GM19239 (cell line): ENCODE results near the gene LARP4.
A peak's percentile ranks its signal among the peaks of the same experiment; 100 is the strongest.
"Not testable (repeated sequence)": the region's sequence is repeated elsewhere in the genome, so short reads cannot be mapped to it uniquely, and the experiment has no call there.

ENCODE experiments used
- DNase-seq: peaks from one replicate; pipeline ENCODE4 v3.0.0; 2011; ENCODE audit warnings: low spot score; ENCODE audit not compliant: insufficient read length
- FAIRE-seq: peaks from 2 replicates; lab custom pipeline; 2011; peaks lifted over from hg19 to GRCh38; lab: Jason Lieb, UNC

Gene LARP4

DNA sequence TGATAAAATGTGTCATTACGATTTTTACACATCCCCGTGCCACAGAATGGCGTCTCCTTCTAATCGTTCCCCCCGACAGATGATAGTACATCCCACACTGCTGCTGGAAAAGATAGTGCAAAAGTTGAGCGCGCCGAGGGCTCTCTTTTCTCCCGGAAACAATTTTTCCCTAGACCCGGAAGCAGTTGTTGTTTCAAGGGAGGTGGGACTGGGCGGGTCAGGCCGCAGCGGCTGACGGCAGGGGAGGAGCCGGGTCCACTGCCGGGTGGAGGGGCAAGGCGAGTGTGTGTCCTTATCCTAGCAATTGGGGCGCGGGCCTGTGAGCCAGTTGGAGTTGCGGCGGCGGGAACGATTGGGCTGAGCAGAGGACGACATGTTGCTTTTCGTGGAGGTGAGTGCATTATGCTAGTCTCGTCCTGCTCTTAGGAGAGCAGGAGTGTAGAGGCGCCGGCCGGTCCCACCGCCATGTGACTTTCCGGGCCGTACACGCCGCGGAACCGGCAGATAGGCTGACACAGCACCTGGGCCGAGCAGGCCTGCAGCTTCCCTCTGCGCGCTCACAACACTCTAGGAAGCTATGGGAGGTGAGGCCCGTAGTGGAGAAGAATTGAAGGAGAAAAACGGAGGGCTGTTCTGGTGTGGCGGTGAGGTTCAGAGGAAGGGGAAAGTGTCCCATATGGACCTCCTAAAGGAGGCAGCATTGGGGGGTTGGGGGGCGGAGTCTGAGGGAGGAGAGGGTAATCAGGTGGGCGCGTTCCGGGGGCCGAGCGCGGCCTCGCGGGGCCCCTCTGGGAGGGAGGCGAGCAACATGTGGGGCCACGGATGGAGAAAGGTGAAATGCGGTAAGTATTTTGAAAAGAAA, at the start of gene LARP4:
Gene LARP4 (plus strand): TSS at position 248 of the 862 bp plus-strand sequence. CDS start 126 bp downstream, at position 374.
- FAIRE-seq (peak; percentile 98), DNase-seq (peak; percentile 77)

DNA sequence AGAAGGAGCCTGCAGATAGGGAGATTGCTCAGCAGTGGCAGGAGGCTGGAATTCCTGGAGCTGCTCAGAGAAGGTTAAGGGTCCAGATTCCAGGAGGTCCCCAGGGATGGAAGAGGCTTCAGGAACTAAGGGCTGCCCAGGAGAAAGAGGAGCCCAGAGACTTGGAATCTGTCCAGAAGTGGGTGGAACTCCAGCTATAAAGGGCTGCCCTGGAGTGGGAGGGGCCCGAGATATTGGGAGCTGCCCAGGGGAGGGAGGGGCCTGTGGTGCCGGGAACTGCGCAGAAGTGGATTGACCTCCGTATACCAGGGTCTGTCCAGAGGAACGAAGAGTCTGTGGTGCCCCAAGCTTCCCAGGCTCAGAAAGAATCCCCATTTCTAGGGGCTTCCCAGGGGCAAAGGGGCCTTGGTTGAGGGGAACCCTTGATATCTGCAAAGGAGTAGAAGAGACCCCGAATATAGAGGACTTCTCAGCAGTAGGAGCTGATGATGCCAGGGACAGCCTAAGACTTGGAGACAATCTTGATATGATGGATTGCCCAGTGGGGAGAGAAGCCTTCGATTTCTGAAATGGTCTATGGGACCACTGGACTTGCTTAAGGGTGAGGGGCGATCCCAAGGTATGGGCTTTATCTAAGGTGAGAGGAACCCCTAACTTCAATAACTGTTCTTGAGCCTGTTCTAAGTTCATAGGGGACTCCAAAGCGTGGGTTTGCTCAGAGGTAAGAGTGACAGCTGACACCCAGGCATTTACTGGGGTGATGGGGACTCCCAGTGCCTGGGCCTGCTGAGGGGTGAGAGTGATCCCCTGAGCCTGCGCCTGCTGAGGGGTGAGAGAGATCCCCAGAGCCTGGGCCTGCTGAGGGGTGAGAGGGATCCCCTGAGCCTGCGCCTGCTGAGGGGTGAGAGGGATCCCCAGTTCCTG, 49.3 kb upstream of the LARP4 start:
- no peak for DNase-seq

GRCh38 chr12:50353404-50353803, 47.3 kb upstream of the LARP4 start:
- FAIRE-seq (no peak), DNase-seq (no peak)

More for the DNA sequence above, 49.3 kb upstream of the LARP4 start:
- FAIRE-seq = no peak

- DNase-seq (no peak), FAIRE-seq (no peak)
Observed at GRCh38 chr12:50353869-50354593, 46.7 kb upstream of the LARP4 start.

GRCh38 chr12:50354908-50355307, 45.8 kb upstream of the LARP4 start:
- DNase-seq (no peak), FAIRE-seq (no peak)

DNA sequence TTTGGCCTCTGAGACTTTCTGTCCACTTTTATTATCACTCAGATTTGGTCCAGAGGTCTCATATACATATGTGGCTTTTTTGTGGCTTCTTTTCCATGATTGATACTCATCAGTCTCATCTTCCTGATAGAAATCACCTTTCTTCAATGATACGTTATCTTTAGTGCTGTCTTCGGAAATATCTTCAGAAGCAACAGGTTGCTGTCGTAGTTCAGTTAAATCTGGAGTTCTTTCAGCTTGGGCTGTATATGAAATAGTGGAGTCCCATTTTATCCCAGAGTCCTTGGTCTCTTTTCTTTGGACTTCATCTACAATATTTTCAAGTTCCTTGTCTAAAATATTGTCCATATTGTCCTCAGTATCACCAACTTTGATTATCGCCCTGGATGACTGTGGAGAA, 45.3 kb upstream of the LARP4 start:
- DNase-seq = no peak

DNA sequence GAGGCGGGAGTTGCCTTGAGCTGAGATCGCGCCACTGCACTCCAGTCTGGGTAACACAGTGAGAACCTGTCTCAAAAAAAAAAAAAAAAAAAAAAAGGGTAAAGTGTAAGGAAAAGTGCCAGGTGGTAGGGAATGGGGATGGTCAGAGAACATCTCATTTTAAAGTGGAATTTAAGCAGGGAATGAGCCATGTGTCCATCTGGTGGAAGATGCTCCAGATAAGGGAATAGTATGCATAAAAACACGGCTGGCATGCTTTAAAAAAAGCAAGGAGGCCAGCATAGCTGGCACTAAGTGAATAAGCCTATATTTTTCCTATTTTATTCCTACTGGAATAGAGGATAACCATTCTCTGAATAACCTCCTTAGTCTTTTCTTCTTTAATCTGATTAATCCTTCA, 38.0 kb upstream of the LARP4 start:
- DNase-seq (no peak), FAIRE-seq (no peak)

More for the DNA sequence above, 45.3 kb upstream of the LARP4 start:
- no peak for FAIRE-seq

- DNase-seq (no peak), FAIRE-seq (no peak)
Observed at GRCh38 chr12:50363141-50363540, 37.5 kb upstream of the LARP4 start.

GRCh38 chr12:50365709-50366406, 34.8 kb upstream of the LARP4 start:
- DNase-seq (no peak), FAIRE-seq (no peak)

DNA sequence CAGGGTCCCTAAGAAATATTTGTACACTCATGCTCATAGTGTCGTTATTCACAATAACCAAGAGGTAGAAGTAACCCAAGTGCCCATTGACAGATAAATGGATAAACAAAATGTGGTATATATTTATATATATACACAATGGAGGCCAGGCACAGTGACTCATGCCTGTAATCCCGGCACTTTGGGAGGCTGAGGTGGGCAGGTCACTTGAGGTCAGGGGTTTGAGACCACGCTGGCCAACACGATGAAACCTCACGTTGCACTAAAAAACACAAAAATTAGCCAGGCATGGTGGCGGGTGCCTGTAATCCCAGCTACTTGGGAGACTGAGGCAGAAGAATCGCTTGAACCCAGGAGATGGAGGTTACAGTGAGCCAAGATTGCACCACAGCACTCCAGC, 30.0 kb upstream of the LARP4 start:
- not testable (repeated sequence) for FAIRE-seq, DNase-seq

GRCh38 chr12:50375802-50376201, 24.9 kb upstream of the LARP4 start:
- DNase-seq (no peak), FAIRE-seq (no peak)

GRCh38 chr12:50380761-50381325, 19.8 kb upstream of the LARP4 start:
- FAIRE-seq (no peak), DNase-seq (no peak)

- DNase-seq (no peak), FAIRE-seq (no peak)
Observed at GRCh38 chr12:50387487-50387886, 13.2 kb upstream of the LARP4 start.

DNA sequence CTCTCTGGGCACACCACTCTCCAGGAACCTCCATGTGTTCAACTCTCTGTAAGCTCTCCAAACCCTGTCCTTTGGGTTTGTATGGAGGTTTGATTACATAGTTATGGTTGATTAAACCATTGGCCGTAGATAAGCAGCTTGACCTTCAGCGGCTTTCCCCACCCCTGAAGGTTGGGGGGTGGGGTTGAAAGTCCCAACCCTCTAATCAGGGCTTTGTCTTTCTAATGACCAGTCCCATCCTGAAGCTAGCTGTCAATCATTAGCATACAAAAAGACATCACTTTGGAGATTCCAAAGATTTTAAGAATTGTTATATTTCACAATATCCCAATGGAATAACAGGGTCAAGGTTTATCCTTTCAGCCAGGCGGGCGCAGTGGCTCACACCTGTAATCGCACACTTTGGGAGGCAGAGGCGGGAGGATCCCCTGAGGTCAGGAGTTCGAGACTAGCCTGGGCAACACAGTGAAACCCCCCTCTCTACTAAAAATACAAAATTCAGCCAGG, 12.7 kb upstream of the LARP4 start:
- FAIRE-seq (no peak), DNase-seq (no peak)

DNA sequence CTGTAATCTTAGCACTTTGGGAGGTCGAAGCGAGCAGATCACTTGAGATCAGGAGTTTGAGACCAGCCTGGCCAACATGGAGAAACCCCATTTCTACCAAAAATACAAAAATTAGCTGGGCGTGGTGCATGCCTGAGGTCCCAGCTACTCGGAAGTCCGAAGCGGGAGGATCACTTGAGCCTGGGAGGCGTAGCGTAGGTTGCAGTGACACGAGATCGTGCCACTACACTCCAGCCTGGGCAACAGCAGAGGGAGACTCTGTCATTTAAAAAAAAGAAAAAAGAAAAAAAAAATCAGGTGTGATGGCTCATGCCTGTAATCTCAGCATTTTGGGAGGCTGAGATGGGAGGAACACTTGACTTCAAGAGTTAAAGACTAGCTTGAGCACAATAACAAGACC, 11.9 kb upstream of the LARP4 start:
- not testable (repeated sequence) for FAIRE-seq

GRCh38 chr12:50390316-50390741, 10.4 kb upstream of the LARP4 start:
- no peak for FAIRE-seq
- no peak for DNase-seq

More for the DNA sequence above, 11.9 kb upstream of the LARP4 start:
- DNase-seq = not testable (repeated sequence)

DNA sequence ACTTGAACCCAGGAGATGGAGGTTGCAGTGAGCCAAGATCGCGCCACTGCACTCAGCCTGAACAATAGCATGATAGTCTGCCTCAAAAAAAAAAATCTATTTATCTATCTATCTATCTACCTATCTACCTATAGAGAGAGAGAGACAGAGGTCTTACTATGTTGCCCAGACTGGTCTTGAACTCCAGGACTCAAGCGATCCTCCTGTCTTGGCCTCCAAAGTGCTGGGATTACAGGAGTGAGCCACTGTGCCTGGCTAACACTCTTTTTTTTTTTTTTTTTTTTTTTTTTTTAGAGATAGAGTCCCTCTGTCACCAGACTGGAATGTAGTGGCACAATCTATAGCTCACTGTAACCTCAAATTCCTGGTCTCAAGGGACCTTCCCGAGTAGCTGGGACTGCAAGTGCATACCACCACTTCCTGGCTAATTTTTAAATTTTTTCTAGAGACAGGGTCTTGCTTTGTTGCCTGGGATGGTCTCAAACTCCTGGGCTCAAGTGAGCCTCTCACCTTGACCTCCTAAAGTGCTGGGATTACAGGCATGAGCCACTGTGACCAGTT, 6.1 kb upstream of the LARP4 start:
- no peak for FAIRE-seq
- DNase-seq = no peak

DNA sequence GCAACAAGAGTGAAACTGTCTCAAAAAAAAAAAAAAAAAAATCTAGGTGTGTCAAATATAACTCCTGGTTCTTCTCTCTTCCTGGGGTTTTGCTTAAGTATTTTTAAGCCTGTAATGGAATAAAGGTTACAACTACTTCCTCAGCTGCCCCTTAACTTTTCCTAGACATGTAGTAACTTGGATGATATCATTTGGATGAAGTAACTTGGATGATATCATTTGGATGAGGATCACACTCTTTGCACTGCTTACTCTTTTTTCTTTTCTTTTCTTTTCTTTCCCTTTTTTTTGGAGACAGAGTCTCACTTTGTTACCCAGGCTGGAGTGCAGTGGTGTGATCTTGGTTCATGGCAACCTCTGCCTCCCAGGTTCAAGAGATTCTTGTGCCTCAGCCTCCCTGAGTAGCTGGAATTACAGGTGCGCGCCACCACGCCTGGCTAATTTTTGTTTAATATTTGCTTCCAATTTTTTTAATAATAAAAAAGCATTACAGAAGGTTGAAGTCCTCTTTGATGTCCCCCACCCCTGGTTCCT, 3.5 kb upstream of the LARP4 start:
- DNase-seq (no peak), FAIRE-seq (no peak)
